Measurements from ENCODE around the gene DAB2IP.

The DAB2IP gene

DNA sequence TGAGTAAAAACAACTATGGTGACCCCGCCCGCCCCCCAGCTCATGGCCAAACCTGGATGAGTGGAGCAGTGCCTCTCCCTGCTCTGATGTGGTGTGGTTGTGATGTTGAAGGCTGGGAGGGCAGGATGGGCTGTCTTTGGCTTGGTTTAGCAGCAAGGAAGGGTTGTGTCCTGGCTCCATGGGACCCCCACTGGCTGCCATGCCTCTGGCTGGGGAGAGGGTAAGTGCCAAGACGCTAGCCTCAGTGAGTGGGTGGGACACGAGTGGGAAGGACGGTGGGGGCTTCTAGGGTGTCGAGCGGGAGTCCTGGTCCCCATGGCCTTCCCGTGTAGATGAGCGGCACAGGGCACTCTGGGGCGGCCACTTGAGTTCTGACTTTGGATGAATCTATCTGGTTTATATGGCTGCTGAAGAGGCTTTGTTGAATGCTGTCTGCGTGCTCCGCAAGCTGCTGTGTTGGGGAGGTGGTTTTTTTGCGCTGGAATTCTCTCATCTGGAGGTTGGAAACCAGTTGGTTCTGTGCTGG lies 50.4 kb downstream of the DAB2IP start:
- DNase-seq (ENCODE audit: low spot score) = no peak

DNA sequence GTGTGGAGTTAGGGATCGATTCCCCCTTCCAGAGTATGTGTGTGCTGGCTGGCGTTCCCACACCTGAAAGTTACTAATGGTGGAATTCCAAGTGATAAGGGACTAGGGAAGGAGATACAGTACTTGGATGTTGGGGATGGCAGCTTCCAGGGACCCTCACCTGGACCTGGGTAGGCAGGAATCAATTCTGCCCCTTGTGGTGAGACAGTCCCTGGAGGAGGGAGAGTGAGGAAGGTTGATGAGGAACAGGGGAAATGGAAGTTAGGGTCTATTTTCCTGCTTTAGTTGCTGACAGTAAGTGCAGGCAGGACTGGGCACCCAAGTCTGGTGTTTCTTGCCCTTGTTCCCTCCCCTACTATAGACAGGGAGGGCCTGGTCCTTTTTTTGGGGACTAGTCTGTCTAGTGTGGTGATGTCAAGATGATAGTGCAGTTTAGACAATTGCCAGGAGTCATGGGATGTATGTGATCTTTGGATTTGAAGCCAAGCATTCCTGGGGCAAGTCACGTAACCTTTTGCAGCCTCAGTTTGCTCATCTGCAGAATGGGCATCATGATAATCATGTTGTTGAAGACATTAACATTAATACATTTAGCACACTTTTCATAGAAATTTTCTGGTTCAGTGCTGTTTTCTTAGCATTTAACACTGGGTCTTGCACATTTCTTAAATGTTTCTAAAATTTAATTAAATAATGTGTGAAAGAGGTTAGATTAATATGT lies 51.7 kb downstream of the DAB2IP start:
- DNase-seq (ENCODE audit: low spot score) = no peak

DNA sequence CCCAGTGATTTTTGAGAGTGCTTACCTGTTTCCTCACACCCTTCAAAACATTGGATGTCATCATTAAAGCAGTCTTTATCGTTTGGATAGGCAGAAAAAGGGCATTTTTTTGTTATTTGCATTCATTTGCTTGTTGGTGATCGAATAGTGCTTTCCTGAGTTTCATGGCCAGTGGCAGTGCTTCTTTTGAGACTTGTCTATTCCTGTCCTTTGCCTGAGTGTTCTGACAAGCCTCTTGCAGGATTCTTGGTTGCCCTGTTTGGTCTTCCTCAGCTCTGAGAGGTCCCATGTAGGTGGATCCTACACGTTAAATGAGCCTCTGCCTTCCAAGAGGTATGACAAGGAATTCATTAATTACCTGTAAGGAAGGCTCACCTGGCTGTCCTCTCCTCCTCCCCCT lies 52.8 kb downstream of the DAB2IP start:
- DNase-seq (ENCODE audit: low spot score) = no peak

DNA sequence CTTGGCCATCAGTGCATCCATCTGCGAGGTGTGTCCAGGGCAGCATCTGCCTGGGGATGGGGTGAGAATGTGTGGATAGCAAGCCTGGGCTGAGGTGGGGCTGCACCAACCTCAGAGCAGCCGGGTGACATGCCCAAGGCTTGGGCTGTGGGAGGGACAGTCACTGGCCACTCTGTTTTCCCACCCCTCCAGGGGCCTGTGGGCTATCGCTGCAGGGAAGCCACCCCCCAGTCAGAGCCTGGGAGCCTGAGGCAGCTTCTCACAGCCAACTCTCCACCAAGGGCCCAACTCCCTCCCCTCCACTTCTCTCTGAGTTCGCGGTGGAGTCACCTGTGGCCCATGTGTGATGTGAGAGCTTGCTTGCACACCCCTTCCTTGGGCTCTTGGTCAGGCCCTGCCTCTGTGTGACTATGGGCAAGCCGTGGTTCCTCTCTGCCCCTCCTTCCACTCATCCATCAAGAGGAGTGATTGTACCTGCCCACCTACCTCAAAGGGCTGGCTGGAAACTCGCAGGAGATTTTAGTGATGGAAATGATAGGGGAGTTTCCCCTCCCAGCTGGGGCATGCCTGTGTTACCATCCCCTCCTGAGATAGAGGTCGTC lies 54.8 kb downstream of the DAB2IP start:
- DNase-seq (ENCODE audit: low spot score) = no peak

DNA sequence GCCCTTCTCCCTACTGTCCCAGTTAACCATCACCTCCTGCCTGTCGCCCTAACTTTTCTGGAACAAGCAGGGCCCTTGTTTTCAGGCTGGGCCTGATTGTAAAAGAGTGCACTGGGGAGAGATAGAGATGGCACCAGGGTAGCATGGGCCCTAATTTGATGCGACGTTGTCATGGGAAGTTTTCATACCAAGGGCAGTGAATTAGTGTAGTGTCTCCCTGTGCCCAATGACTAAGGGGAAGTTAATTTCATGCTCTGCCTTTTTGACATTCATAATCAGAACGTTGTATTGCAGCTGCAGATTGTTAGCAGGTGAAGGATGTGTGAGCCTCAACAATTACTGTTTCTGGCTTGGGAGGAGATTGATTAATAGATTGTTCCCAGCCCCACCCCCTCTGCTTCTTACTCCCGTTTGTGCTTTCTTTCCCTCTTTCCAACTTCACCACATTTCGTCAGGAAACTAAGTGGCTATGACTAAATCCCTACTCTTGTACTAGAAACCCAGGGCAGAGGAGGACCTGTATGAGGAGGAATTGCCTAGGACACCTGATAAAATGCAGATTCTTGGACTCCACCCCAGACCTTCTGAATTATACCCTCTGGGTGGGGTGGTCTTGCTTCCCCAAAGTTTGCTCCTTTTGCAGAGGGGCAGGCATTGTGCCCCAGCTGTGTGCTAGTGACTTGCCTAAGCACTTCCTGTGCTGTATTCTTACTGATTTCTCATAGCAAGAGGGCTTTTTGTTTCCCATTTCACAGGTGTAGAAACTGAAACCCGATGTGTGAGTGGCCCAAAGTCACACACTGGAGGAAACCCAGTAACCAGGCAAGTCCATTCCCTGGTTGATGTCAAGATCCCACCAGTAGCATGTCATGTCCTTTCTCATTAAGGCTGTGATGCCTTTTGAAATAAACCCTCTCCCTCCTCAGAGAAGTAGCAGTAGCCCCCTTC lies 56.3 kb downstream of the DAB2IP start:
- no peak for DNase-seq (ENCODE audit: low spot score)

DNA sequence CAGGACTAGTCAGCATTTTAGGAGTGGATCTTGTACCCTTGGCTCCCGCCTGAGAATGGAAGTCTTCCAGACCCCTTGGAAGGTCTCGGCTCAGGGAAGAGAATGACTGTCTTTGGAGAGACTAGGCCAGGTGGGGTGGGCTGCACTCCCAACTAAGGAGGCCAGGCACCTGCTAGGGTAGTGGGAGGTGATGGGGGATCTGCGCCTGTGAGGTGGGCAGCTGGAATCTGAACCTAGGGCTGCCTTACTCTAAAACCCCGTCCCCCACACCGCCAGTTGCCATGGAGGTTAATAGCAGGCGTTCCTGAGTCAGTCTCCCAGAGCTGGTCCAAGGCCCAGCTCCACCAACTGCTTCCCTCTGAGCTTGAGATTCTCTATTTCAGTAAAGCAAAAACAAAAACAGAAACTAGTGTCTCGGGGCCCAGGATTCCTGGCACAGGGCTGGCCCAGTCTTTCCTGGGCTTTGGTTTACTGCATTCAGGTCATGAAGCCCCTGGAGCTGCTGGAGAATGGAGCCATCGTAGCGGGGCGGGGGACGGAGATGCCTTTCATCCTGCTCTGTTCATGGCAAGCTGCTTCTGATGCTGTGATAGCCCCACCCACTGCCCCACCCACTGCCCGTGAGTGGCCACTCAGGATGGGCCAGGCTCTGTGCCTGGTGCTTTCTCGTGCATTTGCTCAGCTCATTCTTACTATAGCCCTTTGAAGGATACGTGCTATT lies 57.5 kb downstream of the DAB2IP start:
- DNase-seq (ENCODE audit: low spot score) = peak; percentile 30

DNA sequence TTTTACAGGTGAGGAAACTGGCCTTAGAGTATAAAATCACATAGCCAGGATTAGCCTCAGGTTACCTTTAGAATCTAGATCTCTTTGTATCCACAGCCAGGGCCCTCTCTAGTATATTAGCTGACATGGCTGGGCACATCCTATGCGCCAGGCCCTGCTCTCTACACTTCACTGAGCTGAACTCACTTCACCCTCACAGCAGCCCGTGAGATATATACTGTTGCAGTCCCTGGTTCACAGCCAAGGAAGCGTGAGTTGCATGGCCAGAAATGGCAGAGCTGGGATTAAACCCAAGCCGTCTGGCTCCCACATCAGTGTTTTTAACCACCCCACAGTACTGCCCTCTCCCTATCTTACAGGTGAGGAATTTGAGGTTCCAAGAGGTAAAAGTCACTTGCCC lies 58.4 kb downstream of the DAB2IP start:
- DNase-seq (ENCODE audit: low spot score) = no peak

DNA sequence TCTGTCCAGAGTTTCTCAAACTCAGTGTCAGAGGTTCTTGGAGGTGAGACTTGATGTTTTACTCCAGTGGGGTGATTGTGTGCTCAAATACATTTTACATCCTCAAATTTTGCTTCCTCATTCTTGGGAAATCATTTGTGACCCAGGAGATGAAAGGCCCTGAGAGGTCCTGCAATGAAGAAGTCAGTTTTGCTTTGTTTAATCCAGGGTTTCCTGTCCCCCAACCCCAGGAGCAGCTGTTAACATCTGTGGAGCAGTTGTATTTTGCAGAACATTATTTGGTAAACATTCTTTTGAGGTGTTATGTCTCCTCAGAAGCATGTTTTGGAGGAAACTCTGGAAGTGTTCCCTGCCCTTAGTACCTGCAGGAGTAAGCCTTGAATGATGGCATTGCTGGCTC lies 59.8 kb downstream of the DAB2IP start:
- DNase-seq (ENCODE audit: low spot score) = no peak

DNA sequence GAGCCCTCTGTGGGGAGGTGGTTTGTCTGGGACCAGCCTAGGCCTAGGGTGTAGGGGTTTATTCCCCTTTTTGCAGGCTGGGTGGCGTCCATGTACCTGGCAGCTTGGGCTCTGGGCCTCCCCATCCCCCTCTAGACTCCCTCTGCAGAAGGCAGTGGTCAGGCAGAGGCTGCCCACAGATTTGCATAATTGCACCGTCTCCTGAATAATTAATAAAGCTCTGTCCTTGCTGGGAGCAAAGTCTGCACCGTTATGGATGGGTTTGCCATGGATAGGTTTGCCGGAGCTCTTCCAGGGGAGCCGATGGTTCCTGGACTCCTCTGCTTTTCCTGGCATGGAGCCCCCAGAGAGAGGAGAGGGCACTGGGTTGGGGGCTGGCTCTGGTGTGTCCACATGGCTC lies 60.4 kb downstream of the DAB2IP start:
- no peak for DNase-seq (ENCODE audit: low spot score)

DNA sequence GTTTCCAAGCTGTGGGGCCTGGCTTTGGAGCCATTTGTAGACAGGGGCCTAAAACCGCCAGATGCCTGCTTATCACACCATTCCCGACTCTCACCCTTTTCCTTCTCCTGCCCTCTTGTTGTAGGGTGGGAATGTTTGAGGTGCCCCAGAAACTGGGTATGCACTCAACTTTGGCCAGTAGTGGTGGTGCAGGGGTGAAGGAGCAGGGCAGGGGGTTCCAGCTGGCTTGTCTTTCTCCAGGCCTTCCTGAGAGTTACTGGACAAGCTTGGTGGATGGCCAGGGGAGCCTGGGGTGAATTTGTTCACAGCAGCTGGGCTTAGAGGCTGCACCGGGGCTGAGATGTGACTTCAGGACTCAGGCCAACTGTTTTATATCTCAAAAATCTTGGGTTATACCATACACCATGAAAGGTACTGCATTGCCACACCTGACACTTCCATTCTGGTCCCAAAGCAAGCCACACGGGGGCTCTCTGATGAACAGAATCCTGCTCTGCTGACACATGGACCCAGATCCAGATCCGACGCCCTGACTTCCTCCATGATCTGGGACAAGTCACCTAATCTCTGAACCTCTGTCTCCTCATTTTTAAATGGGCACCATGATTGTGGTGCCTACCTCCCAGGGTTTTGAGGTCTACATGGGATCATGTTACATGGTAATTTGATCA lies 62.1 kb downstream of the DAB2IP start:
- no peak for DNase-seq (ENCODE audit: low spot score)

DNA sequence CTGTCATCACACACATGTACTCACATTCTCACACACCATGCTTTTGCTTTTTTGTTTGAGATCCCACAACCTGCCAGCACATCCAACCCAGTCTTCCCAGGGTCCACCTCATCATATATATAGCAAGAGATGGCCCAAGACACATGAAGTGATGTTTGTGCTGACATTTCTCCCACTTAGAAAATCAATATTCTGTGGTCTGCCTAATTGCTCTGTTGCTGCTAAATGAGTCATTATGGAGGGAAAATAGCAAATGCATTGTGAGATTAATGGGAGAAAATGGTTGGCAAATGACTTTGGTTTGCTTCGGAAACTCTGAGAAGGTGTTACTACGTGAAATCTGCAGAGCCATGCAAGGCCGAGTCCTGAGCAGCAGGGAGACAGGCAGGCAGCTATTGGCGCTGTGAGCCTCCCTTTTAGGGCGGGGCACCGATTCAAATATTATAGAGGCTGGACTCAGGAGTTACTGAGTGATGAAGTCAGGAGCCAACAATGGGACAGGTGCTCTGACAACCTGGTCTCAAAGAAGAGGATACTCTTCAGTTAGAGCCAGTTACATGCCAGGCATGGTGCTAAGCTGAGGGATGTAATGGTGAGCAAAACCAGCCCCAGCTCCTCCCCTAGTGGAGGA lies 62.8 kb downstream of the DAB2IP start:
- DNase-seq (ENCODE audit: low spot score) = no peak

DNA sequence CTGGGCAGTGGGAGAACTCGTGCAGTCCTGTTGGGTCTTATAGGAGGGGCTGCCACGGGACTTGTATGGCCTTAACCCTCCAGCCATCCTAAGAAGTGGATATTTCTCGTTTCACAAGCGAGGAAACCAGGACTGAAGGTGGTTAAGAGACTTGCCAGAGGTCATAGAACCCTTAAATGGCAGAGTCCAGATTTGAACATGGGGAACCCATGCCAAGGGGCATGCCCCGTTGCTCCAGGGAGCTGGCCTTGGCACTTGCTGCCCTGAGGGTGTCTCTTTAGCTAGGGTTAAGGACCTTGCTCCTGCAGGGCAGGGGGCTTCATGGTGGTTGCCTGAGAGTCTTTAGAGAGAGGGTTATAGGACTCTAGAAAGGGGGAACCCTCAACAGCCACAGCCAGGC lies 63.4 kb downstream of the DAB2IP start:
- no peak for DNase-seq (ENCODE audit: low spot score)

DNA sequence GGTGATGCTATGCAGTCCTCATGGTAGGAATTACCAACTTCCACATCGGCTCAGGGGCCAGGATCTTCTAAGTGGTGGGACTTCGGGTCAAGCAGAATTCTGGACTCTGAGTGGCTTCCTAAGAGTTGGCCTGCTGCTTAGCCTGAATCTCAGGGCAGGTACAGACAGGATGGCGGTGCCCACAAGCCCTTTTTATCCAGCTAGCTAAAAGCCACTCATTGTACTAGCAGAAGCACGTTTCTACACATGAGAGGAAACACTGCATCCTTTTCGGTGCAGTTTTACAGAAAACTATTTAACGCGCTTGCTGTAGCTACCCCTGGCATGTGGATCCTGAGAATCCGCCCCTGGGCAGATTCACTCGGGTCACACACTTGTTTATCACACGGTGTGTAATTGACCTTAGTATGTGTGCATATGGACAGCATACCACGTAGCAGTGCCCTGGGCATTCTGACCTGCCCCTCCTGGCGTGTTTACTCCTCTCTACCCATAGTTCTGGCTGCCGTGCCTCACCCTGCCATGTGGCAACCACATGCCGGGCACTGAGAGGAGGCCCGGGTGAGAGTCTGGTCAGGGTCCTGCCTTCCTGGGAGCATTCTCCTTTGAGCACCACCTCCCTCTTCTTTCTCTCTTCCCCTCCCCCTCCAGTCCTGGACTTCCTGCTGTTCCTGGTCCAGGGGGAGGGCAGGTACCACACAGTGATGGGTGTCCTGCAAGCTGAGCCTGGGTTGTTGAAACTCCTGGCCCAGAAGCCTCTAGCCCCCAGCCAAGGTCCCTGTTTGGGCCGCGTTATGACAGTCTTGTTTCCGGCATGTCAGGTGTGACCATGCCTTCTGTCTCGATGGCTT lies 65.9 kb downstream of the DAB2IP start:
- no peak for DNase-seq (ENCODE audit: low spot score)

DNA sequence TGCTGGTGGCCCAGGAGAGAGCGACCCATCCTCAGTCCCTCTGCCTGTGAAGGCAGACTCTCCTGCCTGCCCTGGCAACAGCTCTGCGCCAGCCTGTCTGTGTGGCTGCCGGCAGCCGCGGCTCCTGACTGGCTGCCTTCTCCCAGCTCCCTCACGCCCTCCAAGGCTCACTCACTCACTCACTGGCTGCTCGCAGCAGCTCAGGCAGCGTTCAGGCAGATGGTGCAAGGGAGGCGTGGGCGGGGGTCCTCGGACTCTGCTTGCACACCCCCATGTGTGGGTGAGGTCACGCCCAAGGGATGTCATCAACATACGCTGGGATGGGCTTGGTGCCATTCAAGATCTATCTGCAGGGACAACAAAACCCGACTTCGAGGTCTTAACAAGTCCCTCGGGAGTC lies 66.7 kb downstream of the DAB2IP start:
- peak; percentile 82 for DNase-seq (ENCODE audit: low spot score)

DNA sequence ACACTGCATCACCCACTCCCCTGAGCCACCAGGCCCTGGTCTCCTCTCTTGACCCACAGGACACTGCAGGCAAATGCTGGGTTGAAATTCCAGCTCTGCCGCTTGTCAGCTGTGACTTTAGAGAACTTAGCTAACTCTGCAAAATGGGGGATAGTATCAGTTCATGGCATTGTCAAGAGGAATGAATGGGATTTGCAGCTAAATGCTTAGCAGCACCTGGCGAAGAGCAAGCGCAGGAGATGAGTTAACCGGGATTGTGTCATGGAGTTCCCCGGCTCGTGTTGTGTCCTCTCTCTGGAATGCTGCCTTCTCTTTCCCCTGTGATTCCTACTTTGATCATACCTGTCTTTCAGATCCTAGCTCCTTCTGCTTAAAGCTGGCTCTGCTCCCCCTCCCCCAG lies 67.1 kb downstream of the DAB2IP start:
- DNase-seq (ENCODE audit: low spot score) = no peak

DNA sequence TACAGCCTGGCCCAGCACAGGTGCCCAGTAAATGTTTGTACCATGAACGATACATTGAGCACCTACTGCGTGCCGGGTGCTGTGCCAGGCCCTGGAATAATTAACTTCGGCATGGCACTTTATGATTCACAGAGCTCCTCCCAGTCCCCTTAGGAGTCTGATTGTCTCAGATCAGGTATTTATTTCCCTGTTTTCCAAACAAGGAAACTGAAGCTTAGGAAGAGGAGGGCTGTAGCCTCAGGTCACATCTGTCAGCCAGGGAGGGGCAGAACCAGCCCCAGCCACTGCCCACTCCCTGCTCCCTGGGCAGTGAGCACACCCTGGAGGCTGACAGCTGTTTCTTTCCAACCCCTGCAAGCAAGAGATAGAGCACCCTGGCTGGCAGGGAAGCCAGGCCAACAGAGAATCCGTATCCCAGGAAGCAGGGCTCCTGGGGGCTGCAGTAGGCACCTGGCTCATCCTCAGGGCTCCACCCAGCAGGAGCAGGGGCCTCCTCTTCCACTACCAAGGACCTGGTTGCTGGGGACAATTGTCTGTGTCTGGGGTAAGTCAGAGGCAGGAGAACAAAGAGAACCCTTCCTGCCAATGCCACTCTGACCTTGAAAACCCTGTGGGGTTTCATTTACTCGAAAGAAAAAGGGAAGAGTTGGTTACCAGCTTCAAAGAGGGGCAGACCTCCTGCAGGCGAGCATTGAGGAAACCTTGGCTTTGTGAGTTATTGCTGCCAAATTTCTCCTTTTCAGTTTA lies 69.0 kb downstream of the DAB2IP start:
- DNase-seq (ENCODE audit: low spot score) = no peak

DNA sequence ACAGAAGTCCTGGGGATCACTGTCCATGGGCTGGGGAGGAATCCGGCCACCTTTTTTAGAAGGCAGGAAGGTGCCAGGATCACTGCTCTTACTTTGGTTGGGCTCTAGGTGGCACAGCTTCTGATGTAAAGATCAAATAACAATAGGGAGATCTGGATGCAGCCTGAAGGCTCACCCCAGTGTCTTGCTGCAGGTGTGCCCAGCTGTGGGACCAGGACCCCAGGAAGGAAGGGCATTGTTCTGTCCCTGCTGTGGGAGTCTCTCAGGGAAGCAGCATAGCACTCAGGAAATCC lies 69.6 kb downstream of the DAB2IP start:
- DNase-seq (ENCODE audit: low spot score) = no peak

DNA sequence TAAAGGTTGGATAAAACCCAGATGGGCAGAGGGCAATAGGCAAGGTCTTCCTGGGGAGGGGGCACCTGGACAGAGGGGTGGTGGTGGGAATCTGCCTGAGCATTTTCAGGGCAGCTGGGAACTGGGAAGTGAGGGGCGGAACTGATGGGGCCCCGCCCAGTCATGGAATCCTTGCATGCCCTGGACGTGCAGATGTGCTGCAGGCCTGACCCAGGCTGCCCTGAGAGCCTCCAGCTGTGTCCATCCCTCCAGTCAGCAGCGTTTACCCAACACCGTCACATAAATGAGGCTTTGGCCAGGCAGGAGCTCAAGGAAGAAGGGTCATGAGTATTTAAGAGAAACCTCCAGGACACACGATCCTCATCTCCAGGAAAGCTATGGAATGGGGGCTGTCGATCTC lies 70.3 kb downstream of the DAB2IP start:
- peak; percentile 67 for DNase-seq (ENCODE audit: low spot score)

DNA sequence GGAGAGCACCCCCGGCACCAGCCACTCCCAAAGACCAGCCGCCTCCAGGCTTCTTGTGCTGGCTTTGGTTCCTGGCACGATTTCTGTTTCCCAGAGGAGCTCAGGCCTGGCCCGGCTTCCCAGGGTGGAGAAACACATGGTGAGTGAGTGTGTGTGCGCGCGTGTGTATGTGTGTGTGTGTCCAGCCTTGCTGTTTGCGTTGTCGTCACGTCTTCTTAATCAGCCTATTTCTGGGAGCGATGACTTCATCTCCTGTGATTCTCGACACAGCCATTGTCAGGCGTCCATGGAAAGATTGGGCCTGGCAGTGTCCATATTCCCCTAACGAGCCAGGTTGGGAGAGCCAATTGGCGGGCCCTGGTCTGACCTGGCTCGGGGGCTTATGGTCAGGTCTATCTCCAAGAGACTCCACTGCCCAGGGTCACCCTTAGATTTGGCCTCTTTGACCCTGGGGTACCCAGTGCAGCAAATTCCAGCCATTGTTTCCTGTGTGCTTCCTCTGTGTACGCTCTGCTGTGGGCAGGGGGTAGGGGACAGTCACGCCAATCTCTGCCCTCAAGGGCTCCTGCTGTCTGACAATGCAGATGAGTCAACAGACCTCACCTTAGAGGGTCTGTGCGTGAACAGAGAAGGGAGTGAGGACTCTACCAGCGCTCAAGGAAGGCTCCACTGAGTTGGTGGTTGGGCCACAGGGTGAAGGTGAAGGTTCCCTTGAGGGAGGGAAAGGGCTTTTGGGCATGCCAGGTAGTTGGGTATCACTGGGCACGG lies 73.8 kb downstream of the DAB2IP start:
- peak; percentile 89 for DNase-seq (ENCODE audit: low spot score)

Data from AG08396 (cell line).